ENCODE results near the gene CHCHD3. TPM values are rescaled to one million over a fixed set of nuclear protein-coding genes. Genes with fewer than 3 reads are reported as not detected.
A peak's percentile ranks its signal among the peaks of the same experiment; 100 is the strongest.

The CHCHD3 gene
- 10 to 100 TPM; 52.1 to 59.4 (median 53.1) TPM for total RNA-seq

DNA sequence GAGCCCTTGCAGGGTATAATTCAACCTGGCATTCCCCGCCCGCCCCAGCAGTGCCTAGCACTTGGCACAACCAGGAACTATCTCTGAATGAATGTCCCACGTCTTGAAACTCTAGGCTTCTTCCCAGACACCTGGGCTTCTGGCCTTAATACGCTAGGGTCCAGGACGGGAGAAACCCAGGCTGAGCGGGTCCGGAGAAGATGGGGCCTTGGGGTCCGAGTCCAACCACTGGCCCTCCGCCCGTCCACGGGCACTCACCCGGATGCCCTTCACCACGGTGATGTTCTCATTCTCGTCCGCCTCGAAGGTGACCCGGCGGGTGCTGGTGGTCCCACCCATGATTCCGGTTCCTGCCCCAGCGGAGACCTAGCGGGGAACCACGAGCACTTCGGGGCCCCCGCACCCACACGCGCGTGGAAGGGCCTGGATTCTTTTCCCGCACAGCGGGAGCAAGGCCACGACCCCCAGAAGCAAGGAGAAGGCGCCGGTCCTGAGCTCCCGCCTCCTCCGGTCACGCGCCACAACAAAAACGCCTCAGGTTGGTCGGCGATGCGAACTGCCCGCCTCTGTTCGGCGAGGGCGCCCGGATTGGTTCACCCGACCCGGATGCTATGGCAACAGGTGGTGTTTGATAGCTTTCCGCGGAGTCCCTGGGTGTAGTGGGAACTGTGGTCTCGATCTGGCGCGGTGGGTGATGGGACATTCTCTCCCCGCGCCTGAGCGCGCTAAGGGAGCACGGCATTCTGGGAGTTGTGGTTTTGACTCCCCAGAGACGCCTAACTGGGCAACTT, at the start of gene CHCHD3:
Gene CHCHD3 (minus strand): TSS at position 492 of the 791 bp plus-strand sequence. CDS start 153 bp downstream, at position 339.
- peak; percentile 96 to 98 for DNase-seq (ENCODE audit: low spot score in 2 of 2)
- Histone ChIP-seq H3K27ac (peak within 1 kb of the TSS; percentile 82 to 85), H3K9me3 (no peaks in the 10 kb centered on the region), H3K36me3 (no peaks in the 10 kb centered on the region), H3K4me1 (no peaks in the 10 kb centered on the region), H3K4me3 (peak within 1 kb of the TSS; percentile 78 to 87 (median 79)), H3K27me3 (no peaks in the 10 kb centered on the region)
- TF ChIP-seq, protein P1, sequence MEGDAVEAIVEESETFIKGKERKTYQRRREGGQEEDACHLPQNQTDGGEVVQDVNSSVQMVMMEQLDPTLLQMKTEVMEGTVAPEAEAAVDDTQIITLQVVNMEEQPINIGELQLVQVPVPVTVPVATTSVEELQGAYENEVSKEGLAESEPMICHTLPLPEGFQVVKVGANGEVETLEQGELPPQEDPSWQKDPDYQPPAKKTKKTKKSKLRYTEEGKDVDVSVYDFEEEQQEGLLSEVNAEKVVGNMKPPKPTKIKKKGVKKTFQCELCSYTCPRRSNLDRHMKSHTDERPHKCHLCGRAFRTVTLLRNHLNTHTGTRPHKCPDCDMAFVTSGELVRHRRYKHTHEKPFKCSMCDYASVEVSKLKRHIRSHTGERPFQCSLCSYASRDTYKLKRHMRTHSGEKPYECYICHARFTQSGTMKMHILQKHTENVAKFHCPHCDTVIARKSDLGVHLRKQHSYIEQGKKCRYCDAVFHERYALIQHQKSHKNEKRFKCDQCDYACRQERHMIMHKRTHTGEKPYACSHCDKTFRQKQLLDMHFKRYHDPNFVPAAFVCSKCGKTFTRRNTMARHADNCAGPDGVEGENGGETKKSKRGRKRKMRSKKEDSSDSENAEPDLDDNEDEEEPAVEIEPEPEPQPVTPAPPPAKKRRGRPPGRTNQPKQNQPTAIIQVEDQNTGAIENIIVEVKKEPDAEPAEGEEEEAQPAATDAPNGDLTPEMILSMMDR (IDR thresholded peaks at IDR 0.05): no peak
- TF ChIP-seq POLR2A (IDR thresholded peaks at IDR 0.05): no peak
- peak; percentile 62 to 74 (median 69) for TF ChIP-seq POLR2AphosphoS5 (IDR thresholded peaks at IDR 0.05)
- intact Hi-C loops (cut with DNase I; ENCODE audit: low total_unique reads): no loop called here

DNA sequence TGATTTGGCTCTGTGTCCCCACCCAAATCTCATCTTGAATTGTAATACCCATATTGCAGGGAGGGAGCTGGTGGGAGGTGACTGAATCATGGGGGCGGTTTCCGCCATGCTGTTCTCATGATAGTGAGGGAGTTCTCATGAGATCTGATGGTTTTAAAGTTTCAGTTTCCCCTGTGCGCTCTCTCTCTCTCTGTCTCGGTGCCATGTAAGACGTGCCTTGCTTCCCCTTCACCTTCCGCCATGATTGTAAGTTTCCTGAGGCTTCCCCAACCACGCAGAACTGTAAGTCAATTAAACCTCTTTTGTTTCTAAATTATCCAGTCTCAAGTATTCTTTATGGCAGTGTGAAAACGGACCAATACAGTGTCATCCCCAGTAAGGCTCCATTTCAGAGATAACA, 48.3 kb upstream of the CHCHD3 start:
- H3K9me3 ChIP-seq: no peaks in the 10 kb centered on the region
- DNase-seq (ENCODE audit: low spot score in 2 of 2): no peak
- no peaks in the 10 kb centered on the region for H3K36me3 ChIP-seq
- no peak for TF ChIP-seq POLR2AphosphoS5 (IDR thresholded peaks at IDR 0.05)
- TF ChIP-seq, protein P1 (IDR thresholded peaks at IDR 0.05): no peak
- no peak for TF ChIP-seq POLR2A (IDR thresholded peaks at IDR 0.05)
- H3K4me3 ChIP-seq: no peak overlapping the region
- no peak overlapping the region for H3K27ac ChIP-seq
- H3K27me3 ChIP-seq: no peaks in the 10 kb centered on the region
- intact Hi-C loops (cut with DNase I; ENCODE audit: low total_unique reads): loop anchor here (5.0 kb wide), 1 partner anchor 1403 kb away; no protein-coding TSS in a partner anchor
- no peaks in the 10 kb centered on the region for H3K4me1 ChIP-seq

DNA sequence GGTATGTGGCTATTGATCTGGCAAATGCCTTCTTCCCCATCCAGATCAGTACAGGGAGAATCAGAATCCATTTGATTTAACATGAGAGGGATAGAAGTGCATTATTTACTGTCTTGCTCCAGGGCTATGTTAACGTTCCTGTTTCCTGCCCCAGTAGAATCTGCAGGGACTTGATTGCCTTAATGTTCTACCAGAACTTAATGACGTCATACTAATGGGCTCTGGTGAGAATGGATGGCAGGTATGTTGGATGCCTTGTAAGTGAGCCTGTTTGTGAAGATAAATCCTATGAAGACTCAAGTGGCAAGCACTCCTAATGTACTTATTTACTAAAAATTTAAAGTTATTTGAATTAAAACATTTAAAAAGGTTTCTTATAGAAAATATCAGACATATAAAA, 44.5 kb upstream of the CHCHD3 start:
- Histone ChIP-seq H3K27me3 (no peaks in the 10 kb centered on the region), H3K27ac (no peak overlapping the region), H3K4me3 (no peak overlapping the region), H3K9me3 (no peaks in the 10 kb centered on the region), H3K4me1 (no peaks in the 10 kb centered on the region), H3K36me3 (no peaks in the 10 kb centered on the region)
- TF ChIP-seq POLR2AphosphoS5 (IDR thresholded peaks at IDR 0.05): no peak
- TF ChIP-seq, protein P1 (IDR thresholded peaks at IDR 0.05): no peak
- TF ChIP-seq POLR2A (IDR thresholded peaks at IDR 0.05): no peak
- intact Hi-C loops (cut with DNase I; ENCODE audit: low total_unique reads): no loop called here
- DNase-seq (ENCODE audit: low spot score in 2 of 2): no peak

DNA sequence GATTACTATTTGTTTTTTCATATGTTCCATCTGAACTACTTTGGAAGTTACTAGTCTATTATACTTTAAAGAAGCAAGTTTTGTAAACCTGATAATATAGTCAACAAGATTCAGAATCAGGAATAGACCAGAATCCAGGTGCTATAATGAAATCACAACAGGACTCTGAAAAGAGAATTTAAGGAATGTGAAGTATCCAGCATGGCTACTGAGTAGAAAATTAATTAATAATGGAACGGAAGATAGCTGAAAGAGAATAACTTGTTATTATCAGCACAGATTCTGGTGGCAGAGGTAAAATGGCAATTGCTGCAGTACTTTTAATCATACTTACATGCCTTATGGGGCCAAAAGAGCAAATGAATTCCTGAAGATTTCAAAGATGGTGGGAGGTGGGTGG, 43.1 kb upstream of the CHCHD3 start:
- Histone ChIP-seq H3K4me3 (no peak overlapping the region), H3K36me3 (no peaks in the 10 kb centered on the region), H3K9me3 (no peaks in the 10 kb centered on the region), H3K27me3 (no peaks in the 10 kb centered on the region), H3K27ac (no peak overlapping the region), H3K4me1 (no peaks in the 10 kb centered on the region)
- intact Hi-C loops (cut with DNase I; ENCODE audit: low total_unique reads): no loop called here
- TF ChIP-seq POLR2A (IDR thresholded peaks at IDR 0.05): no peak
- TF ChIP-seq, protein P1 (IDR thresholded peaks at IDR 0.05): no peak
- DNase-seq (ENCODE audit: low spot score in 2 of 2): no peak

DNA sequence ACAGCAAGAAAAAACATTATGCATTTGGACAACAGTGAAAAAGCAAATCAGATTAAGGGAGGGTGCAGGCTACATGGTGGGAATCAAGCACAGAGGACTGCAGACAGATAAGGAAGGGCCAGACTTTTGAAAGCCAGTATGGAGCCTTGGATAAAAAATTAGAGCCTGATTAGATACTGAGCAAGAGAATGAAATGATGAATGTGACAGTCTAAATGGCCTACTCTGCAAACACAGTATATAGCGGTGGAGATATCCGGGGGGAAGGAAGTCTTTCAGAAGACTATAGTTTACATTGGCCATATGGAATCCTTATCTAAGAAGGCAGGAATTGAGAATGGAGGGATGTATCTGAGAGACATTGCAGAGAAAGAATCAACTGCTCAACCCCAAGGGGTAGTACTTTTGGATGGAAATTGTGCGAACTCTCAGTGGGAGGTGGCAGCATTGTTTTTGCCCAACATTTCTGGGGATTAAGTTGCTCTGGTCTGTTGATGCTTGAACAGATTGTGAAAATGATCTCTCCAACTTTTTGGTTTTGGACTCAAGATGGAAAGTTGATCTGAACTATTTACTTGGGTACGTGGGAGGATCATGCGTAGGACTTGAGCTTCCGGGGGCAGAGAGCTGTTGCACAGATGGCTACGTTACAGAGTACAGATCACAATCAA, 39.4 kb upstream of the CHCHD3 start:
- intact Hi-C loops (cut with DNase I; ENCODE audit: low total_unique reads): no loop called here
- no peak for TF ChIP-seq POLR2A (IDR thresholded peaks at IDR 0.05)
- TF ChIP-seq, protein P1 (IDR thresholded peaks at IDR 0.05): no peak
- no peak for TF ChIP-seq POLR2AphosphoS5 (IDR thresholded peaks at IDR 0.05)
- Histone ChIP-seq H3K27me3 (no peaks in the 10 kb centered on the region), H3K9me3 (no peaks in the 10 kb centered on the region), H3K36me3 (no peaks in the 10 kb centered on the region), H3K4me1 (no peaks in the 10 kb centered on the region), H3K27ac (no peak overlapping the region), H3K4me3 (no peak overlapping the region)
- no peak for DNase-seq (ENCODE audit: low spot score in 2 of 2)

All from breast epithelium (tissue), 4 donors.